ENCODE measurements around the gene ST6GALNAC5. TPM values are rescaled to one million over a fixed set of nuclear protein-coding genes. Genes with fewer than 3 reads are reported as not detected.

The ST6GALNAC5 gene
- polyA plus RNA-seq, 4 donors: 0.90 to 4.0 TPM; not detected in 2

GRCh38 chr1:76933847-76934815 is 66.9 kb downstream of the ST6GALNAC5 start:
- 49 to 73% (median 62%) methylated on average over 6 of the region's 6 CpGs for WGBS, 3 donors
- H3K4me3 ChIP-seq (ENCODE audit: low read depth in 1 of 3, low read length in 3 of 3): no peak overlapping the region
- no peaks in the 10 kb centered on the region for H3K27me3 ChIP-seq (ENCODE audit: control insufficient read depth in 3 of 3, insufficient read depth in 3 of 3, low read length in 3 of 3)
- no peak overlapping the region for H3K27ac ChIP-seq (ENCODE audit: low read depth in 1 of 3, low read length in 2 of 3)
- H3K36me3 ChIP-seq (ENCODE audit: control insufficient read depth in 3 of 3, insufficient read depth in 2 of 3, low read depth in 1 of 3, low read length in 3 of 3): no peaks in the 10 kb centered on the region
- FAIRE-seq: no peak
- no peak for DNase-seq
- H3K4me1 ChIP-seq (ENCODE audit: control insufficient read depth in 3 of 3, insufficient read depth in 2 of 3, low read depth in 1 of 3, low read length in 2 of 3): no peaks in the 10 kb centered on the region
- peaks cover 0 to 6% of the 10 kb centered on the region in 2 donors for H3K9me3 ChIP-seq (ENCODE audit: control insufficient read depth in 2 of 2, insufficient read depth in 1 of 2, low read depth in 1 of 2, low read length in 1 of 2)

DNA sequence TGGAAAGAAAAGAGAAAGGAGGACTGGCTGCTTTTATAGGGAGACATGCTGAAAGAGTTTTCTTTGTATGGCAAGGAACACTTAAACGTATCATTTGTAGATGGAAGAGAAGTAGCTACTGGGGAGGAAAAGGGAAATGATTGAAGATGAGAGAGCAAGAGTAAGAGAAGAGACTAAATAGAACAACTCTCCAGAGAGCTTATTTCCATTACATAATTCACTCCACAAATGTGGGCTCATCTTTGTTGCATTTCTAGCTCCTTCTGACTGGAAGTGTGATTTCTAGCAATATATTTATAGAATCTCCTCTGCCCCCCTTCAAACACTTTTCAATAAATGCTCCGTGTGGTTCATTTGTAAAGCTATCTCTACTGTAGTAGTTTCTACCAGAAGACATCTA is 71.0 kb downstream of the ST6GALNAC5 start:
- H3K4me1 ChIP-seq (ENCODE audit: control insufficient read depth in 3 of 3, insufficient read depth in 2 of 3, low read depth in 1 of 3, low read length in 2 of 3): no peaks in the 10 kb centered on the region
- H3K27me3 ChIP-seq (ENCODE audit: control insufficient read depth in 3 of 3, insufficient read depth in 3 of 3, low read length in 3 of 3): no peaks in the 10 kb centered on the region
- no peaks in the 10 kb centered on the region for H3K9me3 ChIP-seq (ENCODE audit: control insufficient read depth in 2 of 2, insufficient read depth in 1 of 2, low read depth in 1 of 2, low read length in 1 of 2)
- FAIRE-seq: no peak
- 51 to 72% (median 66%) methylated on average over 2 of the region's 2 CpGs for WGBS, 3 donors
- H3K36me3 ChIP-seq (ENCODE audit: control insufficient read depth in 3 of 3, insufficient read depth in 2 of 3, low read depth in 1 of 3, low read length in 3 of 3): no peaks in the 10 kb centered on the region
- no peak for DNase-seq
- no peak overlapping the region for H3K4me3 ChIP-seq (ENCODE audit: low read depth in 1 of 3, low read length in 3 of 3)
- no peak overlapping the region for H3K27ac ChIP-seq (ENCODE audit: low read depth in 1 of 3, low read length in 2 of 3)

DNA sequence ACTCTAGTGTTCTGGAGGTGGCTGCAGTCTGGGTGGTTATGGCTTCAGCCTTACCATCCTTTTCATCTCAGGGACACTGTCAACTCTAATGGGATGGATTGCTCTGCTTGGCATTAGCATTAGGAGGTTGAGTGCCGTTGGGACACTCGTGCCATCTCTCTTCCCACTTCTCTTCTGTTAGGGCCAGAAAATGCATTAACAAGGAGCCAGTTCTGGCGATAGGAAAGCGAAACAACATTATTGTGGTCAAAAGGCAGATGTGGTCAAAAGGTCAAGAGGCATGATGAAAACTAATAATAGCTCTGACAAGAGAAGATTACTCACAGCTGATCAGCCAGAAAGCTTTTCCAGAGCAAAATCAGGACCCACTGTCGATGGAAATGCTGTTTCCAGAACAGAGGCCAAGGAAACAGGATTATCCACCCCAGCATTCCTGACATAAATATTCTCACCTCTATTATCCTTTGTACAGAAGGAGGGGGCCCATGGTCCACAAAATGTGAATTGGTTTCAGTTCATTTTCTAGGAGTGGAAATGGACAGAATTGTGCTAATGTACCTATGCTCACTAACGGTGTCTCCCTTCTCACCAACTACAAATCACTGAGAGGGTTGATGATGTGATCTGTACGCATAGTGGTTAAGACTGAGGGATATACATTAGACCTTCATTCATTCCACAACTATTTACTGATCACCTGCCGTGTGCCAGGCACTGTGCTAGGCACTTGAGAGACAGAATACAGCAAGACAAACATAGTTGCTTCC is 72.0 kb downstream of the ST6GALNAC5 start:
- FAIRE-seq (no peak), DNase-seq (peak in 1 of 2 donors; percentile 2)
- no peaks in the 10 kb centered on the region for H3K4me1 ChIP-seq (ENCODE audit: control insufficient read depth in 3 of 3, insufficient read depth in 2 of 3, low read depth in 1 of 3, low read length in 2 of 3)
- no peak overlapping the region for H3K4me3 ChIP-seq (ENCODE audit: low read depth in 1 of 3, low read length in 3 of 3)
- no peak overlapping the region for H3K27ac ChIP-seq (ENCODE audit: low read depth in 1 of 3, low read length in 2 of 3)
- H3K27me3 ChIP-seq (ENCODE audit: control insufficient read depth in 3 of 3, insufficient read depth in 3 of 3, low read length in 3 of 3): no peaks in the 10 kb centered on the region
- WGBS, 3 donors: 57 to 66% (median 64%) methylated on average over 8 of the region's 8 CpGs
- H3K9me3 ChIP-seq (ENCODE audit: control insufficient read depth in 2 of 2, insufficient read depth in 1 of 2, low read depth in 1 of 2, low read length in 1 of 2): no peaks in the 10 kb centered on the region
- H3K36me3 ChIP-seq (ENCODE audit: control insufficient read depth in 3 of 3, insufficient read depth in 2 of 3, low read depth in 1 of 3, low read length in 3 of 3): no peaks in the 10 kb centered on the region

DNA sequence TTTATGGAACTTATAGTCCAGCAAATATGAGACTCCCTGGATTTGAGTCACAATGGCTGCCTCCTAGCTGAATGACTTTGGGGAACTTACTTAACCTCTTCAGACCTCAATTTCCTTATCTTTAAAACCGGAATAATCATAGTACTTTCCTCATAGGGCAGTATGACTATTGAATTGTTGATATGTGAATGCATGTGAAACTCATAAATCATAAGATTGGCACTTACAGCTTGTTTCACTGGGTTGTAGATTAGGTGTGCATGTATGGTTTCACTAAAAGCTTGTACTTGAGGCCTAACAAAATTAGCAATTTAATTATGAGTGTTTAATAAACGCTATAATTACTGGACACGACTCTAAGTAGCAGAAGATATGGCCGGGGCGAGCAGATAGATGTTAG is 72.5 kb downstream of the ST6GALNAC5 start:
- Histone ChIP-seq H3K27me3 (ENCODE audit: control insufficient read depth in 3 of 3, insufficient read depth in 3 of 3, low read length in 3 of 3) (no peaks in the 10 kb centered on the region), H3K4me3 (ENCODE audit: low read depth in 1 of 3, low read length in 3 of 3) (no peak overlapping the region), H3K36me3 (ENCODE audit: control insufficient read depth in 3 of 3, insufficient read depth in 2 of 3, low read depth in 1 of 3, low read length in 3 of 3) (no peaks in the 10 kb centered on the region), H3K9me3 (ENCODE audit: control insufficient read depth in 2 of 2, insufficient read depth in 1 of 2, low read depth in 1 of 2, low read length in 1 of 2) (no peaks in the 10 kb centered on the region), H3K4me1 (ENCODE audit: control insufficient read depth in 3 of 3, insufficient read depth in 2 of 3, low read depth in 1 of 3, low read length in 2 of 3) (no peaks in the 10 kb centered on the region), H3K27ac (ENCODE audit: low read depth in 1 of 3, low read length in 2 of 3) (no peak overlapping the region)
- DNase-seq (no peak), FAIRE-seq (no peak)
- WGBS, 3 donors: 74 to 83% (median 76%) methylated on average over 5 of the region's 5 CpGs

GRCh38 chr1:76940571-76941335 is 73.5 kb downstream of the ST6GALNAC5 start:
- Histone ChIP-seq H3K36me3 (ENCODE audit: control insufficient read depth in 3 of 3, insufficient read depth in 2 of 3, low read depth in 1 of 3, low read length in 3 of 3) (no peaks in the 10 kb centered on the region), H3K27ac (ENCODE audit: low read depth in 1 of 3, low read length in 2 of 3) (no peak overlapping the region), H3K9me3 (ENCODE audit: control insufficient read depth in 2 of 2, insufficient read depth in 1 of 2, low read depth in 1 of 2, low read length in 1 of 2) (no peaks in the 10 kb centered on the region), H3K4me1 (ENCODE audit: control insufficient read depth in 3 of 3, insufficient read depth in 2 of 3, low read depth in 1 of 3, low read length in 2 of 3) (no peaks in the 10 kb centered on the region), H3K4me3 (ENCODE audit: low read depth in 1 of 3, low read length in 3 of 3) (no peak overlapping the region), H3K27me3 (ENCODE audit: control insufficient read depth in 3 of 3, insufficient read depth in 3 of 3, low read length in 3 of 3) (no peaks in the 10 kb centered on the region)
- DNase-seq (no peak), FAIRE-seq (no peak)
- 67 to 82% (median 73%) methylated on average over 4 of the region's 4 CpGs for WGBS, 3 donors

- H3K4me1 ChIP-seq (ENCODE audit: control insufficient read depth in 3 of 3, insufficient read depth in 2 of 3, low read depth in 1 of 3, low read length in 2 of 3): no peaks in the 10 kb centered on the region
- no peaks in the 10 kb centered on the region for H3K27me3 ChIP-seq (ENCODE audit: control insufficient read depth in 3 of 3, insufficient read depth in 3 of 3, low read length in 3 of 3)
- no peaks in the 10 kb centered on the region for H3K36me3 ChIP-seq (ENCODE audit: control insufficient read depth in 3 of 3, insufficient read depth in 2 of 3, low read depth in 1 of 3, low read length in 3 of 3)
- H3K27ac ChIP-seq (ENCODE audit: low read depth in 1 of 3, low read length in 2 of 3): no peak overlapping the region
- FAIRE-seq (no peak), DNase-seq (no peak)
- H3K4me3 ChIP-seq (ENCODE audit: low read depth in 1 of 3, low read length in 3 of 3): no peak overlapping the region
- H3K9me3 ChIP-seq (ENCODE audit: control insufficient read depth in 2 of 2, insufficient read depth in 1 of 2, low read depth in 1 of 2, low read length in 1 of 2): no peaks in the 10 kb centered on the region
- 70 to 72% (median 71%) methylated on average over 2 of the region's 2 CpGs for WGBS, 3 donors
Measured at GRCh38 chr1:76942549-76942948, 75.3 kb downstream of the ST6GALNAC5 start.

DNA sequence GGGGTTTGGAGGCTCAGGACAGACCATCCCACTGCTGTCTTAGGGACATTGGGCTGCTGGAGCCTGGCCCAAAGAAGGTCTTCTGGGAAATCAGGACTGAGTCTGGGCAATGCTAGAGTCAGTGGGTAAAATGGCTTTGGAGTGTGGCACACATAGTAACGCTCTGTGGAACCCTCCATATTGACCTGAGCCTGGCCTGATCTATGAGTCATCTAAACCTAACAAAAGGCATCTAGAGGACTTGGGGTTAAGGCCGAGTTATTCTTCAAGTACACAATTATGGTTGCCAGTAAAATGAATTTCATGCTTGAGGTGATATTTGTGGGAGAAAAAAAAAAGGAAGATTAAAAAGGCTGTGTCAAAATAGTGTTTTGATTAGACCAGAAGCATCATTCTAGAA is 77.7 kb downstream of the ST6GALNAC5 start:
- H3K4me1 ChIP-seq (ENCODE audit: control insufficient read depth in 3 of 3, insufficient read depth in 2 of 3, low read depth in 1 of 3, low read length in 2 of 3): no peaks in the 10 kb centered on the region

DNA sequence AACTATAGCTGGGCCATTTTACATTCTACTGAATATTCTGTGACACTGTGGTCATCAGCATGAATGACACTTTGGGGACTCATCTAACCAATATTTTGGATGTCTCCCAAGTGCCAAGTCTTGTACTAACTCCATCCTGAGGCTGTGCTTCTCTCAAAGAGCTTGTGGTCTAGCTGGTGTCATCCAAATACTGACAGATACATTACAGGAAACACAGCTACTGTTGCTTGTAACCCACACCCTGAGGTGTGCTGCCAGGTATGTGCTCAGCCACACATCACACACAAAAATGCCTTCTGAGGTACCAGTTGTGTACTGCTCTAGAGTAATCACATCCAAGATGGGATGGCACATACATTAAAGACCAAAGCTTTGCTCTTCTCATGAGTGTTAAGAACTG is 81.6 kb downstream of the ST6GALNAC5 start:
- FAIRE-seq (no peak), DNase-seq (no peak)
- no peaks in the 10 kb centered on the region for H3K4me1 ChIP-seq (ENCODE audit: control insufficient read depth in 3 of 3, insufficient read depth in 2 of 3, low read depth in 1 of 3, low read length in 2 of 3)
- H3K27ac ChIP-seq (ENCODE audit: low read depth in 1 of 3, low read length in 2 of 3): no peak overlapping the region
- no peaks in the 10 kb centered on the region for H3K9me3 ChIP-seq (ENCODE audit: control insufficient read depth in 2 of 2, insufficient read depth in 1 of 2, low read depth in 1 of 2, low read length in 1 of 2)
- H3K4me3 ChIP-seq (ENCODE audit: low read depth in 1 of 3, low read length in 3 of 3): no peak overlapping the region
- H3K36me3 ChIP-seq (ENCODE audit: control insufficient read depth in 3 of 3, insufficient read depth in 2 of 3, low read depth in 1 of 3, low read length in 3 of 3): no peaks in the 10 kb centered on the region
- H3K27me3 ChIP-seq (ENCODE audit: control insufficient read depth in 3 of 3, insufficient read depth in 3 of 3, low read length in 3 of 3): no peaks in the 10 kb centered on the region

More for the DNA sequence above, 77.7 kb downstream of the ST6GALNAC5 start:
- DNase-seq: no peak
- no peaks in the 10 kb centered on the region for H3K9me3 ChIP-seq (ENCODE audit: control insufficient read depth in 2 of 2, insufficient read depth in 1 of 2, low read depth in 1 of 2, low read length in 1 of 2)
- H3K4me3 ChIP-seq (ENCODE audit: low read depth in 1 of 3, low read length in 3 of 3): no peak overlapping the region
- no peaks in the 10 kb centered on the region for H3K36me3 ChIP-seq (ENCODE audit: control insufficient read depth in 3 of 3, insufficient read depth in 2 of 3, low read depth in 1 of 3, low read length in 3 of 3)
- H3K27ac ChIP-seq (ENCODE audit: low read depth in 1 of 3, low read length in 2 of 3): no peak overlapping the region
- WGBS, 3 donors: 31 to 66% (median 55%) methylated on average over 2 of the region's 2 CpGs
- FAIRE-seq: no peak
- H3K27me3 ChIP-seq (ENCODE audit: control insufficient read depth in 3 of 3, insufficient read depth in 3 of 3, low read length in 3 of 3): no peaks in the 10 kb centered on the region
